Ovary (tissue), 9 donors: ENCODE data around the gene SLC39A3. TPM values are rescaled to one million over a fixed set of nuclear protein-coding genes. Genes with fewer than 3 reads are reported as not detected.

Experiments
- DNase-seq, 5 donors: peaks; one replicate each; pipeline ENCODE4 v3.0.0-alpha.2; 2019 to 2020
- H3K27ac ChIP-seq, 2 donors: fragments of 200-600 bp; one replicate each; pipeline versions ENCODE4 v1.5.1 to v1.8.0; 2019 to 2022
- H3K27me3 ChIP-seq: fragments of 200-600 bp; one replicate; pipeline ENCODE4 v1.8.0; 2022
- H3K36me3 ChIP-seq: fragments of 200-600 bp; sonication (generic); one replicate; pipeline ENCODE4 v1.5.1; 2019
- H3K4me1 ChIP-seq: one replicate; pipeline ENCODE4 v1.8.1; 2013; ENCODE audit warnings: mild to moderate bottlenecking, moderate library complexity; ENCODE audit not compliant: insufficient read depth
- H3K4me3 ChIP-seq: fragments of 200-600 bp; sonication (generic); one replicate; pipeline ENCODE4 v1.5.1; 2017
- H3K9me3 ChIP-seq, 2 donors: fragments of 200-600 bp in 1 of 2; sonication (generic) in 1 of 2; one replicate each; pipeline versions ENCODE4 v1.5.1 to v1.8.1; 2013 to 2019; ENCODE audit warnings: mild to moderate bottlenecking in 1 of 2, moderate library complexity in 1 of 2
- CTCF ChIP-seq, 3 donors: fragments of 450-650 bp in 2 of 3; fragments of 200-600 bp in 1 of 3; IDR thresholded peaks; one replicate each; pipeline versions ENCODE4 v1.5.1 to v1.8.0; 2016 to 2022; ENCODE audit warnings: antibody characterized with exemption in 3 of 3, mild to moderate bottlenecking in 1 of 3
- EP300 ChIP-seq: sonication (generic); formaldehyde crosslinking; IDR thresholded peaks from one replicate; pipeline ENCODE4 v1.6.1; 2017; ENCODE audit warnings: antibody characterized with exemption
- POLR2A ChIP-seq: fragments of 450-650 bp; IDR thresholded peaks from one replicate; pipeline ENCODE4 v1.6.1; 2017; ENCODE audit warnings: antibody characterized with exemption, mild to moderate bottlenecking, moderate library complexity
- WGBS, 3 donors: extraction: QIAGEN DNeasy Blood & Tissue Kit in 1 of 3; methylation state at CpG; one replicate each; pipeline versions ENCODE4 v1.1.5 to v1.1.7; 2013 to 2017; 5-methylcytosine and 5-hydroxymethylcytosine counted together
- intact Hi-C, 4 donors: fragments of 100-400 bp; cut with DNase I; formaldehyde crosslinking; loops; one replicate each; pipeline versions ENCODE4 v1.11.0 to v1.15.1; 2022 to 2023
- polyA plus RNA-seq, 2 donors: library from polyadenylated mRNA; stranded (reverse); fragments of 200-250 nt in 1 of 2; fragments of 350-450 nt in 1 of 2; fragmentation: Illumina TruSeq in 1 of 2; extraction: RNeasy Lipid Tissue Mini Kit (QIAGEN cat#74804) in 1 of 2; gene quantifications; one replicate each; pipeline ENCODE4 v1.2.3, GENCODE V29; 2013 to 2014
- total RNA-seq, 7 donors: library from RNA; depleted of rRNA in 2 of 7; stranded (reverse); fragments of >200 nt in 2 of 7; fragmentation: NEBNext Ultra II Directional in 3 of 7; extraction: Animal tissue kit (Norgen Biotek cat#: 25700) in 3 of 7; gene quantifications; one replicate each; pipeline versions ENCODE4 v1.1.0 to v1.2.4, GENCODE V29; 2016 to 2023
- donor health status: DM: no; HTN: no; CAD: no; lungs with moderate emphysema.
- donor health status: DM: no; HTN: no; CAD: no.
- donor health status: Bipolar disorder and iron deficiency.
- donor health status: DM: yes; HTN: yes; CAD: no.
- donor health status: DM: no; HTN: no; CAD: no.
- donor health status: DM: yes; HTN: yes; CAD: no.

SLC39A3 gene
- total and polyA plus RNA-seq, 9 donors: 11.6 to 40.2 (median 18.2) TPM

- intact Hi-C loops: no loop called here
- no peaks in the 10 kb centered on the region for H3K36me3 ChIP-seq
These were observed 5.1 kb downstream of the SLC39A3 start for GRCh38 chr19:2734589-2735288.

GRCh38 chr19:2733930-2734588 lies 5.8 kb downstream of the SLC39A3 start:
- 81 to 83% (median 82%) methylated on average over 35 of the region's 35 CpGs for WGBS, 3 donors
- H3K4me3 ChIP-seq: no peak overlapping the region
- no peaks in the 10 kb centered on the region for H3K9me3 ChIP-seq
- H3K4me1 ChIP-seq: peaks cover 3% of the 10 kb centered on the region
- TF ChIP-seq CTCF (IDR thresholded peaks at IDR 0.05) (no peak), POLR2A (no peak), EP300 (no peak)
- no peak overlapping the region for H3K27ac ChIP-seq
- no peaks in the 10 kb centered on the region for H3K27me3 ChIP-seq
- no peaks in the 10 kb centered on the region for H3K36me3 ChIP-seq
- intact Hi-C loops: no loop called here
- no peak for DNase-seq

More at GRCh38 chr19:2734589-2735288, 5.1 kb downstream of the SLC39A3 start:
- WGBS, 3 donors: 86 to 88% (median 86%) methylated on average over 26 of the region's 26 CpGs
- no peak overlapping the region for H3K4me3 ChIP-seq
- no peak for TF ChIP-seq EP300
- no peak for TF ChIP-seq POLR2A
- TF ChIP-seq CTCF (IDR thresholded peaks at IDR 0.05): no peak
- no peak for DNase-seq
- H3K9me3 ChIP-seq: no peaks in the 10 kb centered on the region
- H3K4me1 ChIP-seq: peaks cover 5% of the 10 kb centered on the region
- H3K27ac ChIP-seq: no peak overlapping the region
- H3K27me3 ChIP-seq: no peaks in the 10 kb centered on the region

GRCh38 chr19:2732883-2733282 lies 6.9 kb downstream of the SLC39A3 start:
- no peaks in the 10 kb centered on the region for H3K4me1 ChIP-seq
- intact Hi-C loops: no loop called here
- H3K27me3 ChIP-seq: no peaks in the 10 kb centered on the region
- DNase-seq: no peak
- H3K4me3 ChIP-seq: no peak overlapping the region
- no peaks in the 10 kb centered on the region for H3K9me3 ChIP-seq
- no peak overlapping the region for H3K27ac ChIP-seq
- H3K36me3 ChIP-seq: no peaks in the 10 kb centered on the region
- TF ChIP-seq CTCF (IDR thresholded peaks at IDR 0.05) (no peak), POLR2A (no peak), EP300 (no peak)
- 91 to 93% (median 93%) methylated on average over 23 to 38 of the region's 38 CpGs for WGBS, 3 donors

GRCh38 chr19:2732157-2732725 lies 7.6 kb downstream of the SLC39A3 start:
- DNase-seq: no peak
- WGBS, 3 donors: 87 to 94% (median 92%) methylated on average over 29 to 33 of the region's 33 CpGs
- H3K4me1 ChIP-seq: no peaks in the 10 kb centered on the region
- no peak for TF ChIP-seq EP300
- no peak for TF ChIP-seq CTCF (IDR thresholded peaks at IDR 0.05)
- TF ChIP-seq POLR2A: no peak
- no peaks in the 10 kb centered on the region for H3K27me3 ChIP-seq
- H3K4me3 ChIP-seq: no peak overlapping the region
- no peaks in the 10 kb centered on the region for H3K9me3 ChIP-seq
- no peaks in the 10 kb centered on the region for H3K36me3 ChIP-seq
- H3K27ac ChIP-seq: no peak overlapping the region
- intact Hi-C loops: no loop called here
